Right lobe of liver (tissue), 6 donors: ENCODE results near the gene STAC. TPM values are rescaled to one million over a fixed set of nuclear protein-coding genes. Genes with fewer than 3 reads are reported as not detected.

Experiments
- ATAC-seq, 4 donors: fragments of 200-7000 bp; cut with Tn5 transposase; one replicate each; pipeline ENCODE4 v1.9.1; 2020; ENCODE audit warnings: mild to moderate bottlenecking in 4 of 4, moderate library complexity in 4 of 4
- DNase-seq, 3 donors: peaks; one replicate each; pipeline ENCODE4 v3.0.0-alpha.2; 2020
- H3K27ac ChIP-seq, 3 donors: fragments of 200-600 bp; one replicate each; pipeline ENCODE4 v1.8.0; 2022
- H3K27me3 ChIP-seq, 2 donors: fragments of 200-600 bp; one replicate each; pipeline ENCODE4 v1.8.0; 2022
- H3K36me3 ChIP-seq, 4 donors: fragments of 200-600 bp; sonication (generic) in 1 of 4; one replicate each; pipeline versions ENCODE4 v1.5.1 to v1.8.0; 2017 to 2022; ENCODE audit warnings: control low read depth in 1 of 4
- H3K4me1 ChIP-seq, 4 donors: fragments of 200-600 bp; sonication (generic) in 1 of 4; one replicate each; pipeline versions ENCODE4 v1.5.1 to v1.8.0; 2017 to 2022; ENCODE audit warnings: control low read depth in 1 of 4
- H3K4me3 ChIP-seq, 3 donors: fragments of 200-600 bp; one replicate each; pipeline ENCODE4 v1.8.0; 2022
- H3K9me3 ChIP-seq, 4 donors: fragments of 200-600 bp; sonication (generic) in 1 of 4; one replicate each; pipeline versions ENCODE4 v1.5.1 to v1.8.0; 2017 to 2022; ENCODE audit warnings: control low read depth in 1 of 4
- POLR2A ChIP-seq: fragments of 450-650 bp; IDR thresholded peaks from one replicate; pipeline ENCODE4 v1.6.1; 2017; ENCODE audit warnings: antibody characterized with exemption, mild to moderate bottlenecking
- WGBS: methylation state at CpG from one replicate; pipeline ENCODE4 v1.1.6; 2018; ENCODE audit warnings: low coverage, low lambda C conversion rate; ENCODE audit not compliant: insufficient coverage; ENCODE audit errors: missing lambda C conversion rate; 5-methylcytosine and 5-hydroxymethylcytosine counted together
- intact Hi-C, 2 donors: fragments of 100-400 bp; cut with DNase I; formaldehyde crosslinking; loops; one replicate each; pipeline versions ENCODE4 v1.11.2 to v1.14.1; 2022
- total RNA-seq, 6 experiments: library from RNA; depleted of rRNA in 2 of 6; stranded (reverse); fragments of >200 nt in 2 of 6; fragmentation: NEBNext Ultra II Directional in 3 of 6; extraction: Animal tissue kit (Norgen Biotek cat#: 25700) in 3 of 6; gene quantifications; one replicate each; pipeline versions ENCODE4 v1.1.0 to v1.2.4, GENCODE V29; 2016 to 2023
- TF ChIP-seq, protein P1 (sequence below), 4 donors: fragments of 200-600 bp in 3 of 4; fragments of 450-650 bp in 1 of 4; IDR thresholded peaks; one replicate each; pipeline versions ENCODE4 v1.5.1 to v1.8.0; 2016 to 2022; ENCODE audit warnings: antibody characterized with exemption in 4 of 4, mild to moderate bottlenecking in 2 of 4
- donor health status: DM: no; HTN: yes; CAD: no.
- donor health status: DM: no; HTN: no; CAD: no.
- donor health status: DM: no; HTN: no; CAD: no.
- donor health status: DM: no; HTN: yes; CAD: no.
- donor health status: DM: no; HTN: yes; CAD: no.

STAC gene
- total RNA-seq, 6 experiments from 2014 or later: 0.19 to 1.2 (median 0.70) TPM

DNA sequence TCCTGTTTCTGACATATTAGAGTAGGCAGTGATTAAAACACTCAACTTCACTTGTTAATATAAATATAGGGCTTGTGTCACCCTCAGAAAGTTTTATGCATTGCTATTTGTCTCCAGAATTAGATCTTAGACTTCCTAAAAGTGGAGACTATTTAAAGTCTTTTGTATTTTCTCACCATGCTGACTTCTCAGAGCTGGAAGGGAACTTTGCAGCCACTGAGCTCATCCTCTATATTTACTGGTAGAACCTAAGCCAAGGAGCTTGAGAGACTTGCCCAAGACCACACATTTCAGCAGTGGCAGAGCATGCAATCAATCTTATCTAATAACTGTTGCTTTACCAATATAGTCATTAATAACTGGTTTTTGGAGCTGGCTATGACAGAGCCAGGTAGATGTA, 53.2 kb downstream of the STAC start:
- Histone ChIP-seq H3K9me3 (no peaks in the 10 kb centered on the region), H3K36me3 (no peaks in the 10 kb centered on the region), H3K4me3 (no peak overlapping the region), H3K27ac (no peak overlapping the region), H3K4me1 (no peaks in the 10 kb centered on the region), H3K27me3 (no peaks in the 10 kb centered on the region)
- DNase-seq (no peak), ATAC-seq (no peak)
- TF ChIP-seq POLR2A: no peak
- TF ChIP-seq, protein P1, sequence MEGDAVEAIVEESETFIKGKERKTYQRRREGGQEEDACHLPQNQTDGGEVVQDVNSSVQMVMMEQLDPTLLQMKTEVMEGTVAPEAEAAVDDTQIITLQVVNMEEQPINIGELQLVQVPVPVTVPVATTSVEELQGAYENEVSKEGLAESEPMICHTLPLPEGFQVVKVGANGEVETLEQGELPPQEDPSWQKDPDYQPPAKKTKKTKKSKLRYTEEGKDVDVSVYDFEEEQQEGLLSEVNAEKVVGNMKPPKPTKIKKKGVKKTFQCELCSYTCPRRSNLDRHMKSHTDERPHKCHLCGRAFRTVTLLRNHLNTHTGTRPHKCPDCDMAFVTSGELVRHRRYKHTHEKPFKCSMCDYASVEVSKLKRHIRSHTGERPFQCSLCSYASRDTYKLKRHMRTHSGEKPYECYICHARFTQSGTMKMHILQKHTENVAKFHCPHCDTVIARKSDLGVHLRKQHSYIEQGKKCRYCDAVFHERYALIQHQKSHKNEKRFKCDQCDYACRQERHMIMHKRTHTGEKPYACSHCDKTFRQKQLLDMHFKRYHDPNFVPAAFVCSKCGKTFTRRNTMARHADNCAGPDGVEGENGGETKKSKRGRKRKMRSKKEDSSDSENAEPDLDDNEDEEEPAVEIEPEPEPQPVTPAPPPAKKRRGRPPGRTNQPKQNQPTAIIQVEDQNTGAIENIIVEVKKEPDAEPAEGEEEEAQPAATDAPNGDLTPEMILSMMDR (IDR thresholded peaks at IDR 0.05): no peak
- intact Hi-C loops: no loop called here

DNA sequence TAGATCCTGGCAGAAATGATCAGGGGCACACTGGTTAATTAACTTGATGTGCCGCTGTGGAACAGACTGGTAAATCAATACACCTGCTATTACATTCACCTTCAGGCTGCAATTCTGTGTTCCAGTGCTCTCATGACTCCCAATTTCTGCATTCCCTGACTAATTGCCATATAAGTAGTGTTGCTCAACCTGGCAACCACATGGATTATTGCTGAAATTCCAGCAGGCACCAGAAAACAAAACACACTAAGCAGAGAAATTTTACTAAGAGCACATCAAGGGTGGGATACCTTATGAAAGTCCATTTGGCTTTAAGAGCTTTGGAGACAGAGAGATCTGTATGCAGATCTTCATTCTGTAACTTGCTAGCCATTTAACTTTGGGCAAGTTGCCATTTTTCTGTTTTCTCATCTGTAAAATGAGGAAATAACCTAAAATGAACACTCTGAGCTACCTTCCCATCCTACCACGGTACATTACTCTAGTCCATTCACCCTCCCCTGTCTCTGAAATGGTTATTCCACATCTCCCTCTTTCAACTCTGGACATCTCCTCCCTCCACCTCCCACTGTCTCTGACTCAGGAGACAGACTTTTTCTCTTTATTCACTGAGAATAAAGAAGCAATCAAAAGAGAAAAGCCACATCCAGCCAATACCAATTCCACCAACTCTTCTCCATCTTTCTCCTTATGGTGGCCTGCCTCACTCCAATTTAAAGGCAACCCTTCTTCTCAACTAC, 54.6 kb downstream of the STAC start:
- intact Hi-C loops: no loop called here
- TF ChIP-seq POLR2A: no peak
- Histone ChIP-seq H3K4me1 (no peaks in the 10 kb centered on the region), H3K27ac (no peak overlapping the region), H3K4me3 (no peak overlapping the region), H3K36me3 (no peaks in the 10 kb centered on the region), H3K27me3 (no peaks in the 10 kb centered on the region), H3K9me3 (no peaks in the 10 kb centered on the region)
- ATAC-seq (no peak), DNase-seq (no peak)
- WGBS: 17% methylated on average over 2 of the region's 2 CpGs

- WGBS: 92% methylated on average over 8 of the region's 10 CpGs
- H3K4me1 ChIP-seq: no peaks in the 10 kb centered on the region
- H3K9me3 ChIP-seq: no peaks in the 10 kb centered on the region
- no peak for DNase-seq
- H3K36me3 ChIP-seq: no peaks in the 10 kb centered on the region
- intact Hi-C loops: no loop called here
- H3K4me3 ChIP-seq: no peak overlapping the region
- no peak for TF ChIP-seq POLR2A
- TF ChIP-seq, protein P1 (IDR thresholded peaks at IDR 0.05): no peak
- H3K27me3 ChIP-seq: no peaks in the 10 kb centered on the region
- H3K27ac ChIP-seq: no peak overlapping the region
- ATAC-seq: no peak
Observed at GRCh38 chr3:36443028-36443686, 62.9 kb downstream of the STAC start.

DNA sequence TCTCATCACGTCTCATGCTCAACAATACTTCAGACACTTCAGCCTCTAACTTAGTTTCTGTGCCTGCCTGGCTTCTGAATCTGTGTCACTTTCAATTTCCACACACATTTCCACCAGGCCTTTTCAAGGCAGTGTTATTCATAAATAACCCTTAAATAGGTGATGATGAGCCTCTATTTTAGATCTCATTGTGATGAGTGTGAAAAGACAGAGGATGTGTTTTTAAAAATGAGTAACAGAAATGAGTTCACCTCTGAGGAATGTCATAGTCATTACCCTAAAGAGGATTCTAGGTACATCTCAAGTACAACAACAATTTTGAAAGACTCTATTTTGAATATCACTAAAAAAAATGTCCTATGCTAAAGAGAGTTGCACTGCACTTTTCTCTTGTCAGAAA, 64.6 kb downstream of the STAC start:
- 100% methylated on average over 1 of the region's 1 CpG for WGBS
- Histone ChIP-seq H3K4me3 (no peak overlapping the region), H3K9me3 (no peaks in the 10 kb centered on the region), H3K4me1 (no peaks in the 10 kb centered on the region), H3K27me3 (no peaks in the 10 kb centered on the region), H3K36me3 (no peaks in the 10 kb centered on the region), H3K27ac (no peak overlapping the region)
- TF ChIP-seq POLR2A: no peak
- TF ChIP-seq, protein P1 (IDR thresholded peaks at IDR 0.05): no peak
- no peak for ATAC-seq
- no peak for DNase-seq
- intact Hi-C loops: no loop called here

GRCh38 chr3:36446276-36446675, 66.0 kb downstream of the STAC start:
- Histone ChIP-seq H3K4me1 (no peaks in the 10 kb centered on the region), H3K27ac (no peak overlapping the region), H3K4me3 (no peak overlapping the region), H3K9me3 (no peaks in the 10 kb centered on the region), H3K36me3 (no peaks in the 10 kb centered on the region), H3K27me3 (no peaks in the 10 kb centered on the region)
- intact Hi-C loops: no loop called here
- ATAC-seq: no peak
- TF ChIP-seq, protein P1 (IDR thresholded peaks at IDR 0.05): no peak
- no peak for TF ChIP-seq POLR2A
- no peak for DNase-seq
